ENCODE data around the gene C2orf80.

C2orf80 gene

DNA sequence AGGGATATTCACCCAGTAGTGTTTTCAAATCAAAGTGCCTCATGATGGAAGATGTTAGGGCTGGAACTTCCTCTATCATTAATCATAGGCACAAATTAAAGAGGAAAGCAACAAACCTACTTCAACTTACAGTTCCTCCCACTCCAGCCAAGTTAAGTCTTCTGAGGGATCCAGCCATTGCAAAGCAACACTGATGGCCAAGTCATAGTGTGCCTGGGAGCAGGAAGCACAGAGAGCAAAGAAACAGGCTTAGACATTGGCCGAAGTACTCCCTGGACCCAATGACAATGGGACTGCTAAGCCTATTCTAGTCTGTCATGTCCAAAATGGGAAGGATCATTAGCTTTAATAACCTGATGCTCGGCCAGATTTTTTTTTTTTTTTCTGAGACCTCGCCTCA is 7.0 kb downstream of the C2orf80 start:
- Histone ChIP-seq H3K27me3 (ENCODE audit: control insufficient read depth, insufficient read depth, low read length, poor library complexity, severe bottlenecking) (no peaks in the 10 kb centered on the region), H3K27ac (ENCODE audit: insufficient read depth, low read depth, low read length, poor library complexity, severe bottlenecking) (no peak overlapping the region), H3K4me1 (ENCODE audit: control insufficient read depth, insufficient read depth, low read length) (peaks cover 25% of the 10 kb centered on the region), H3K36me3 (ENCODE audit: control insufficient read depth, insufficient read depth, low read length) (no peaks in the 10 kb centered on the region), H3K9me3 (ENCODE audit: control insufficient read depth, low read length) (no peaks in the 10 kb centered on the region), H3K4me3 (ENCODE audit: insufficient read depth, low read depth, low read length) (no peak overlapping the region)
- 81 to 84% methylated on average over 3 of the region's 3 CpGs for WGBS, 2 experiments

DNA sequence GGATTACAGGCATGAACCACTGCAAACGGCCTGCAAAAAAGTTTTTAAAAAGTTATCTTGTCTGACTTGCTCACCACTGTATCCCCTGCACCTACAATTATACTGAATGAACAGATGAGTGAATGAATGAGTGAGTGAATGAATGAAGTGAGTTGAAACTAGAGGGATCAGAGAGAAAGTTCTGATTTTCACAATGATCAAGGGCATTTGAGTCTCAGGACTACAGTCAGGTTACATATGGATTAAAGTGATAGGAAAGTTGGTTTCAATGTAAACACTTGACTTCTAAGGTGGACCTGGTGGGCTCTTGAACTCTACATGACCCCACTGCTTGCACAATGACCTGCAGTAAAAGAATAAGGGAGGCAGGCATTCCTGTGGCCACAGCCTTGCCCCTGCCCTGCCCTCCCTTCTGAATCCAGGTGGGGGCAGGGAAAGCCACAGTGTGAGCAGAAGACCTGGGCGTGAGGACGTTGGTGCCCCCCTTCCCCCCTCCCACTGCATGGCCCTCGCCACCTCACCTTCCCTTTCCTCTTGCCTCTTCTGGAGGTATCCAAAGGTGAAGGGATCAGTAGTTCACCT is 10.7 kb downstream of the C2orf80 start:
- Histone ChIP-seq H3K36me3 (ENCODE audit: control insufficient read depth, insufficient read depth, low read length) (no peaks in the 10 kb centered on the region), H3K27ac (ENCODE audit: insufficient read depth, low read depth, low read length, poor library complexity, severe bottlenecking) (no peak overlapping the region), H3K9me3 (ENCODE audit: control insufficient read depth, low read length) (no peaks in the 10 kb centered on the region), H3K4me1 (ENCODE audit: control insufficient read depth, insufficient read depth, low read length) (peaks cover 8% of the 10 kb centered on the region), H3K27me3 (ENCODE audit: control insufficient read depth, insufficient read depth, low read length, poor library complexity, severe bottlenecking) (no peaks in the 10 kb centered on the region), H3K4me3 (ENCODE audit: insufficient read depth, low read depth, low read length) (no peak overlapping the region)
- 65 to 74% methylated on average over 3 to 4 of the region's 4 CpGs for WGBS, 2 experiments

DNA sequence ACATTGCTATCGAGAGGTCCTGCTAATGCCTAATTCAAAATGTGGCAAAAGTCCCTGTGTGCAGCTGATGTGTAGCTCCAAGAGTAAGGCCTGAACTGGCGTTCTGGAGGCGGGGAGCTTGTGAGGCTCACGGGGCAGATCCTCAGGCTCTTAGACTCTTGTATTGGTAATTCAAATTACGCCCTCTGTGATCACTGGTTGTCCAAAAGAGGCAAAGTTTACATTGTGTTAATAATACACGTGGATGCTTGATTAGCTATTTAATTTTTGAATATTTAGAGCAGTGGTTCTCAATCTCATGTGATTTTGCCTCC is 14.0 kb downstream of the C2orf80 start:
- 84 to 89% methylated on average over 6 of the region's 6 CpGs for WGBS, 2 experiments
- H3K36me3 ChIP-seq (ENCODE audit: control insufficient read depth, insufficient read depth, low read length) = no peaks in the 10 kb centered on the region

DNA sequence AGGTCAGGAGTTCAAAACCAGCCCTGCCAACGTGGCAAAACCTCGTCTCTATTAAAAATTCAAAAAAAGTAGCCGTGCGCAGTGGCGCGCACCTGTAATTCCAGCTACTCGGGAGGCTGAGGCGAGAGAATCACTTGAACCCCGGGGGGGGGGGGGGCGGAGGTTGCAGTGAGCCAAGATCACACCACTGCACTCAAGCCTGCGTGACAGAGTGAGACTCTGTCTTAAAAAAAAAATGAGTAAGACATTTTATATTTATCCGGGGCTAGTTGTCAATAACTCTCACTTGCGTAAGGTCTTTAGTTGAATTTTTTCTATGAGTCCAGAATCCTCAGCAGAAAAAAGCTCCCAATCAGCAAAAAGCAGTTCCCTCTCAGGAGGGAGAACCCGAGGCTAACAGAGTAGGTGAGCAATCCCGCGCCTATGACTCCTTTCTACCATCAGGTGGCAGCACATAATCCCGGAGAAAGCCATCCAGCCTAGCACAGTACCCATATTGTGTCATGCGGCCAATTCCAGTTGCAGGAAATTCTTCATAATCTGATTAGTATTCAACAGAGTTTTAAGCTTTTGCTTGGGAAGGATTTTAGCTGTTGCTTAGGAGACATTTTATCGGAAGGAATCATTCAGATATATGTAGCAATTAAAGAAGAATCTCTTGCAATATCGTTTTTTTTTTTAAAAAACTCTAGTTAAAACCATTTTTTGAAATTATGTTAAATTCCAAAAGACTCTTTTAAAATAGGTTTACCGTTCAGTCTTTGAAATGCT is 14.6 kb downstream of the C2orf80 start:
- H3K27ac ChIP-seq (ENCODE audit: insufficient read depth, low read depth, low read length, poor library complexity, severe bottlenecking) = no peak overlapping the region
- H3K36me3 ChIP-seq (ENCODE audit: control insufficient read depth, insufficient read depth, low read length) = no peaks in the 10 kb centered on the region
- no peaks in the 10 kb centered on the region for H3K9me3 ChIP-seq (ENCODE audit: control insufficient read depth, low read length)
- WGBS, 2 experiments = 59 to 61% methylated on average over 20 to 21 of the region's 21 CpGs
- no peaks in the 10 kb centered on the region for H3K4me1 ChIP-seq (ENCODE audit: control insufficient read depth, insufficient read depth, low read length)
- H3K27me3 ChIP-seq (ENCODE audit: control insufficient read depth, insufficient read depth, low read length, poor library complexity, severe bottlenecking) = no peaks in the 10 kb centered on the region
- no peak overlapping the region for H3K4me3 ChIP-seq (ENCODE audit: insufficient read depth, low read depth, low read length)

More for the DNA sequence above, 14.0 kb downstream of the C2orf80 start:
- H3K4me3 ChIP-seq (ENCODE audit: insufficient read depth, low read depth, low read length) = no peak overlapping the region
- H3K4me1 ChIP-seq (ENCODE audit: control insufficient read depth, insufficient read depth, low read length) = no peaks in the 10 kb centered on the region
- H3K27ac ChIP-seq (ENCODE audit: insufficient read depth, low read depth, low read length, poor library complexity, severe bottlenecking) = no peak overlapping the region
- no peaks in the 10 kb centered on the region for H3K27me3 ChIP-seq (ENCODE audit: control insufficient read depth, insufficient read depth, low read length, poor library complexity, severe bottlenecking)
- H3K9me3 ChIP-seq (ENCODE audit: control insufficient read depth, low read length) = no peaks in the 10 kb centered on the region

DNA sequence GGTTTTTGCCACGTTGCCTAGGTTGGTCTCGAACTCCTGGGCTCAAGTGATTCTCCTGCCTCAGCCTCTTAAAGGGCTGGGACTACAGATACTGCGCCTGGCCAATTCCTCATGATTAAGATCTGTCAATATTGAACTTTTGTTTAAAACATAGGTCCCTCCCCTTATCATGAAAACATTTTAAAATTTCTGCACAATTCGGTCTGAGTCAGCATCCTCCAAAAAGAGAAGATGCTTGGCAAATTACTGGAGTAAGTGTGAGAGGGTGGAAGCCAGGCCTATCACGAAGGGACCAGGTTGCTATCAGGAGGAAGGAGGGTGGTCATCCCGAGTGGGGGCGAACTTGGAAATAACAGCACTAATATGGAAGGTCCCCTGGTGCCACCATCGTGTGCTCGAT is 15.7 kb downstream of the C2orf80 start:
- Histone ChIP-seq H3K4me3 (ENCODE audit: insufficient read depth, low read depth, low read length) (no peak overlapping the region), H3K27me3 (ENCODE audit: control insufficient read depth, insufficient read depth, low read length, poor library complexity, severe bottlenecking) (no peaks in the 10 kb centered on the region), H3K27ac (ENCODE audit: insufficient read depth, low read depth, low read length, poor library complexity, severe bottlenecking) (no peak overlapping the region), H3K9me3 (ENCODE audit: control insufficient read depth, low read length) (no peaks in the 10 kb centered on the region), H3K36me3 (ENCODE audit: control insufficient read depth, insufficient read depth, low read length) (no peaks in the 10 kb centered on the region), H3K4me1 (ENCODE audit: control insufficient read depth, insufficient read depth, low read length) (no peaks in the 10 kb centered on the region)
- WGBS, 2 experiments = 94 to 96% methylated on average over 9 of the region's 9 CpGs

DNA sequence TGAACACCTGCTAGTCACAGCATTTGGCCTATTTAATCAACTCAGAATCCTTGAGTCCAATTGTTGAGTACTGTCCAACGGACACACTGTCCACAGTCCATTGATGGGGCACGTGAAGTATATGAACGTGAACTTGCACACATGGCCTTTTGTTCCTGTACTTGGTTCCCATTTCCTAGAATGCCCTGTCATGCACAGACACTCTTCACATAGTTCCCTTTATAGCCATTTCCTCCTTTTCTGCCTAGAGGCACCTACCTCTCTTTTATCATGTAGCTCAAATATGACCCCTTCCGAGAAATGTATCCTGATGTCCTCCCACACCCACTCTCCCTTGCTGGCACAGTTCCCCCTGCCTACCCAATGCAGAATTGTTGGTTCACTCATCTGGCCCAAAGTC is 17.7 kb downstream of the C2orf80 start:
- no peaks in the 10 kb centered on the region for H3K9me3 ChIP-seq (ENCODE audit: control insufficient read depth, low read length)
- no peak overlapping the region for H3K27ac ChIP-seq (ENCODE audit: insufficient read depth, low read depth, low read length, poor library complexity, severe bottlenecking)
- no peaks in the 10 kb centered on the region for H3K27me3 ChIP-seq (ENCODE audit: control insufficient read depth, insufficient read depth, low read length, poor library complexity, severe bottlenecking)
- no peak overlapping the region for H3K4me3 ChIP-seq (ENCODE audit: insufficient read depth, low read depth, low read length)
- no peaks in the 10 kb centered on the region for H3K36me3 ChIP-seq (ENCODE audit: control insufficient read depth, insufficient read depth, low read length)
- 90 to 96% methylated on average over 4 of the region's 4 CpGs for WGBS, 2 experiments
- no peaks in the 10 kb centered on the region for H3K4me1 ChIP-seq (ENCODE audit: control insufficient read depth, insufficient read depth, low read length)

DNA sequence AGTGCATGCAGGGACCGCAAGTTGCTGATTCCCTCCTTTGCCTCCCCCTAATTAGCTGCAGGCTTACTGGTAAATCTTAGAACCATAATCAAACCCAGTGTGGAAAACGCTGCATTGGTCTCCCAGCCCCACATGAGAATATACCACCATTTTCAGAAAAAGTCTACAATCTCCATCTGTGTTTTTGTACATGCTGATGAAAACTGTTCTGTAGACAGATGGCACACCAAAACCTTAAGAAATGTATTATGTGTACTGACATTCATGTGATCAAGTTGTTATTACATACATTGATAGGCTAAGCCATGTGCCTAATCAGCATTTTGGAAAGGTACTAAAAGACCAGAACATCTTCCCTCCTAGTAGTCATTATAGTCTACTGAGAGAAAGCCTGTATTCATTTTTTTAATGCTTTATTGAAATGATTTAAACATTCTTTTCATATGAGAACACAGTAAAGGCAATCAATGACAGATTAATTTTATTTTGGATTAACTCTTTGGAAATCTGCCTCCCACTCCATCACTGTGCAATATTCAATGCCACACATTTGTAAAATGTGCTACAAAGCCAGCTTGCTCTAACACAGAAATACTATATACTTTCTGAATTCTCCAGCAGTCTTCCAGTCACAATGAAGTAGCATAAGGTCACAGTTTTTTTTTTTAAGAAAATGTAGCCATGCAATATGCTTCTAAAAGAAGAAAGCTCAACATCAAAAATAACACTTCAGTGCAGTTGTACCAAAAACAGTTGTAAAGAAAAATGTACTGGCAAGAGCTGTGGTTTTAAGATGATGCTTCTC is 24.7 kb downstream of the C2orf80 start:
- Histone ChIP-seq H3K9me3 (ENCODE audit: control insufficient read depth, low read length) (no peaks in the 10 kb centered on the region), H3K4me3 (ENCODE audit: insufficient read depth, low read depth, low read length) (no peak overlapping the region), H3K27ac (ENCODE audit: insufficient read depth, low read depth, low read length, poor library complexity, severe bottlenecking) (no peak overlapping the region), H3K27me3 (ENCODE audit: control insufficient read depth, insufficient read depth, low read length, poor library complexity, severe bottlenecking) (no peaks in the 10 kb centered on the region), H3K36me3 (ENCODE audit: control insufficient read depth, insufficient read depth, low read length) (no peaks in the 10 kb centered on the region), H3K4me1 (ENCODE audit: control insufficient read depth, insufficient read depth, low read length) (no peaks in the 10 kb centered on the region)
- 92 to 96% methylated on average over 2 of the region's 2 CpGs for WGBS, 2 experiments

DNA sequence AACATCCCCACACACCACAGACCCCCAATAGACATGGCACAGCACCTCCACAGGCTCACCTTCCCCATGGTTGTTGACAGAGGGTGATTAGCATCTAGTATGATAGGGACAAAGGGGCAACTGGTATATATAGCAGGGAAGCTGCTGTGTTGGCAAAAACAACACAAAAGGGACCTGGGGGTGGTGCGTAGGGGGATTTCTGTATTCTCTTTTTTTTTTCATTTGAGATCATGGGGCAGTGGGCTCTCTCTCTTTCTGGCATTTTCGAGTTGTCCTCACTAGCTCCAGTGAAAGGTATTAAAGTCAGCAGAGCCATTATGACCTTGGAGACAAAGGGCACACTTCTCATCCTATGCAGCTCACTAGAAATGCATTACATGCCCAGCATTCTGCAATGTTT is 26.3 kb downstream of the C2orf80 start, which contains the start of gene CRYGA:
Gene CRYGA, minus strand, starts transcription at position 101 of the 400 bp plus-strand sequence. Its CDS starts 33 bp downstream, at position 68.
- WGBS, 2 experiments = 55 to 79% methylated on average over 2 of the region's 2 CpGs
- Histone ChIP-seq H3K27ac (ENCODE audit: insufficient read depth, low read depth, low read length, poor library complexity, severe bottlenecking) (no peak within 1 kb of the TSS), H3K4me3 (ENCODE audit: insufficient read depth, low read depth, low read length) (no peak within 1 kb of the TSS), H3K4me1 (ENCODE audit: control insufficient read depth, insufficient read depth, low read length) (no peaks in the 10 kb centered on the region), H3K36me3 (ENCODE audit: control insufficient read depth, insufficient read depth, low read length) (no peaks in the 10 kb centered on the region), H3K9me3 (ENCODE audit: control insufficient read depth, low read length) (no peaks in the 10 kb centered on the region), H3K27me3 (ENCODE audit: control insufficient read depth, insufficient read depth, low read length, poor library complexity, severe bottlenecking) (no peaks in the 10 kb centered on the region)

DNA sequence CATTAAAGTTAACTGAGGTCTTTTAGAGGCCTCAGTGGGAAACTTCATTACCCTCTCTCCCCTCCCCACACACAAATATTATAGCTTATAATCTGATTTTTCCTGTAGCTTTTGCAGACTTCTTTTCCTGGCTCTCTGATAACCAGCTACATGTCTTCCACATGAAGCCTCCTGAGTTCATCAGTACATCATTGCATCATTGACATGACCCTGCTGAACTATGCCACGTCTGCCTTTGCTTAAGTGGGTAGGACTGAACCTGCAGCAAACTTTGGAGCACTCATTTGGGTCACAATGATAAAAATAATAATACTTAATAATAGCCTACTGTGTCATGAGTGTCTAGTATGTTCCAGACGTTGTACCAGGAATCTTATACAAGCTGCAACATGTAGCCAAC is 33.4 kb downstream of the C2orf80 start:
- no peak overlapping the region for H3K4me3 ChIP-seq (ENCODE audit: insufficient read depth, low read depth, low read length)
- H3K4me1 ChIP-seq (ENCODE audit: control insufficient read depth, insufficient read depth, low read length) = no peaks in the 10 kb centered on the region
- H3K27me3 ChIP-seq (ENCODE audit: control insufficient read depth, insufficient read depth, low read length, poor library complexity, severe bottlenecking) = no peaks in the 10 kb centered on the region
- WGBS, 2 experiments = 91 to 93% methylated on average over 2 of the region's 2 CpGs
- no peaks in the 10 kb centered on the region for H3K9me3 ChIP-seq (ENCODE audit: control insufficient read depth, low read length)
- H3K36me3 ChIP-seq (ENCODE audit: control insufficient read depth, insufficient read depth, low read length) = no peaks in the 10 kb centered on the region
- H3K27ac ChIP-seq (ENCODE audit: insufficient read depth, low read depth, low read length, poor library complexity, severe bottlenecking) = no peak overlapping the region

DNA sequence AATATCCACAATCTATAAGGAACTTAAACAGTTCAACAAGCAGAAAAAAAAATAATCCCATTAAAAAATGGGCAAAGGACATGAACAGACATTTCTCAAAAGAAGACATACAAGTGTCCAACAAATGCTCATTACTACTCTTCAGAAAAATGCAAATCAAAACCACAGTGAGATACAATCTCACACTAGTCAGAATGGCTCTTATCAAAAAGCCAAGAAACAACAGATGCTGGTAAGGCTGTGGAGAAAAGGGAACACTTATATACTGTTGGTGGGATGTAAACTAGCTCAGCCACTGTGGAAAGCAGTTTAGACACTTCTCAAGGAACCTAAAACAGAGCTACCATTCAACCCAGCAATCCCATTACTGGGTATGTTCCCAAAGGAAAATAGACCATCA is 36.7 kb downstream of the C2orf80 start:
- Histone ChIP-seq H3K36me3 (ENCODE audit: control insufficient read depth, insufficient read depth, low read length) (no peaks in the 10 kb centered on the region), H3K4me1 (ENCODE audit: control insufficient read depth, insufficient read depth, low read length) (no peaks in the 10 kb centered on the region), H3K9me3 (ENCODE audit: control insufficient read depth, low read length) (no peaks in the 10 kb centered on the region), H3K27ac (ENCODE audit: insufficient read depth, low read depth, low read length, poor library complexity, severe bottlenecking) (no peak overlapping the region), H3K4me3 (ENCODE audit: insufficient read depth, low read depth, low read length) (no peak overlapping the region), H3K27me3 (ENCODE audit: control insufficient read depth, insufficient read depth, low read length, poor library complexity, severe bottlenecking) (no peaks in the 10 kb centered on the region)
